Fibroblast of skin of scalp (primary cell): ENCODE data around the gene NPC1L1.
A peak's percentile ranks its signal among the peaks of the same experiment; 100 is the strongest.
"Not testable (repeated sequence)": the region's sequence is repeated elsewhere in the genome, so short reads cannot be mapped to it uniquely, and the experiment has no call there.

Experiments used
- DNase-seq: peaks from one replicate; pipeline ENCODE4 v3.0.0-alpha.2; 2013

The NPC1L1 gene

DNA sequence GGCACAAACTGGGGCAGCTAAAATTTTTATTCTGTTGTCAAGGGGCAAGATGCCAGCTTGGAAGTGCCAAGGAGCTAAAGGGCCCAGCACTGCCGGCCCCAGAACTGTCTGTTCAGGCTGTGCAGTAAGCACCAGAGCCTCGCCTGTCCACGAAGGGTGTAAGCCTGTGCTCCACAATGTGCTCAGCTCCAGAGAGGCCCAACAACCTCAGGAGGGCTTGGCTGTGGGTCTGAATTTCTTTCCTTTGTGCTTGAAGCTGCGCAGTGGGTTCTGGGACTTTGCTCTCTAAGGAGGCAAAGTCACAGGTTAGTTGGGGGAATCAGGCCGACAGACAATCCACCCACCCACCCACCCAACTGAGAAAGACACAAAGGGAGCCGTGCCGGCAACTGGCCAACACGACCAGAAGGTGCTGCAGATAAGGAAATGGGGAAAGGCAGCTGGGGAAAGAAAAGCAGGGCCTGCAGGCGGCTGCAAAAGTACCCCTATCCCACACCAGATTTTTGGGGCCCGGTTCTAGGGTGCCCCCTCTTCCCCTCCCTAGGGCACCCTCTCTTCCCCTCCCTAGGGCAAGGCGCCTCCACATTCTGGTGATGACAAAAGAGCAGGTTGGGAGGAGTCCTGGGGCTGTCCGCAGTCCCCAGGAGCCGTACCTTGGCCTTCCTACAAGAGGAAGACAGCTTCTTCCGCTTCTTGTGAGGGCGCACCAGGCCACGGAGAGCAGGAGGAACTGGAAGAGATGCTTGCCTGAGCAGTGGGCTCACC lies 24.8 kb upstream of the NPC1L1 start:
- no peak for DNase-seq

DNA sequence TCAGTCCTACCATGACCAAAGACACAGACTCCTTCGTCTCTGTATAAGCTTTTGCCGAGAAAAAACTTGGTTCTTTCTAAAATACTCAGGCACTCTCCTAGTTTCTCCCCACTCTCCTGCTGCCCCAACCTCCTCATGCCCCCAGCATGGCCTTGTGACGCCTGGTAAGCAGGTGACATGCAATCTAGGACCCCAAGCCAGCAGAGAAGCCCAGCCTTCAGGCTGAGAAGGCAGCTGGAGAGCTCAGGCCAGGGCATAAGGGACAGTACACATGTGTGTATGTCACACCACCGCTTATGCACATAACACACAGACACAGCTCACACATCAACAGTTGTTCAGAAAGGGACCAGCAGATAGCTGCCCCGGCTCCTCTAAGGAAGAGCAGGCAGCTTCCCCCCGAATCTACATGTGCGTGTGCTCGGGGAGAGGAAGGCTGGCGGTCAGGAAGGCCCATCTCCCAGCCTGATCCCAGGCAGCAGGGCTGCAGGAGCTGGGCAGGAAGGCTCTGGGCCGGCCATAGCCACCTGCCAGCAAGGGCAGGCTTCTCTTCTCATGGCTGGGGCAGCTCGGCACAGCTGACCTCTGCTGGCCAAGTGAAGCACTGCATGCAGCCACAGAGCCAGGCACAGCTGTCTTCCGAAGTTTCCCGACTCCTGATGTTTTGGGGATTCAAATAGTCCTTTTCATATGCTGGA lies 24.1 kb upstream of the NPC1L1 start:
- peak; percentile 49 for DNase-seq

- DNase-seq = no peak
Observed at GRCh38 chr7:44564606-44565005, 23.5 kb upstream of the NPC1L1 start.

DNA sequence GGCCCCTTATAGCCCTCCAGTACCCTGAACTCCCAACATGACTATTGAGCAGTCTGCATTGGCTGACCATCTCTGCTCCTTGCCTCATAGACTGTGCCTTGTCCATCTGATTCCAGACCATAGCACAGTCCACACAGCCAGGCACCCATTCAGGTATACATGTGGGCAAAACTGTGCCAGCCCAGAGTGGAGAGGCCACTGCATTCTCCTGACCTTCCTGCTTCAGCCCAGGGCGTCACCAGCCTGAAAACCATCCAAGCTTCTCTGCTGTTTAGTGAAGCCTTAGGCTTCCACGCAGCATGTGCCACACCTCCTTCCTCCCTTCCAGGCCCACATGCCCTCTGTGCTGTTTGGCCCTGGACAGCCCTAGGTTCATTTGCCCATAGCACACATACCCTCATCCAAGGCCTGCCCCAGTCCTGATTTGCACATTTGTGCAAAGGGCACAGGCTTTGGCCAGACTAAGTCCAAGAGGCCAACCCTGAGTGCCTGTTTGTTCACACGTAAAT lies 22.1 kb upstream of the NPC1L1 start:
- no peak for DNase-seq

DNA sequence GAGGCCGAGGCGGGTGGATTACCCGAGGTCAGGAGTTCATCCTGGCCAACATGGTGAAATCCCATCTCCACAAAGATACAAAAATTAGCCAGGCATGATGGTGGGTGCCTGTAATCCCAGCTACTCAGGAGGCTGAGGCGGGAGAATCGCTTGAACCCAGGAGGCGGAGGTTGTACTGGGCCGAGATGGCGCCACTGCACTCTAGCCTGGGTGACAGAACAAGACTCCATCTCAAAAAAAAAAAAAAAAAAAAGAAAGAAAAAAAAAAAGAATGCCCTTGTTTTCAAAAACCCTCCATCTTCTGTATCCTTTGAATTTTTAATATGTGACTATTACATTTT lies 21.5 kb upstream of the NPC1L1 start:
- DNase-seq = not testable (repeated sequence)

GRCh38 chr7:44561962-44562621 lies 21.0 kb upstream of the NPC1L1 start:
- DNase-seq = peak; percentile 37

DNA sequence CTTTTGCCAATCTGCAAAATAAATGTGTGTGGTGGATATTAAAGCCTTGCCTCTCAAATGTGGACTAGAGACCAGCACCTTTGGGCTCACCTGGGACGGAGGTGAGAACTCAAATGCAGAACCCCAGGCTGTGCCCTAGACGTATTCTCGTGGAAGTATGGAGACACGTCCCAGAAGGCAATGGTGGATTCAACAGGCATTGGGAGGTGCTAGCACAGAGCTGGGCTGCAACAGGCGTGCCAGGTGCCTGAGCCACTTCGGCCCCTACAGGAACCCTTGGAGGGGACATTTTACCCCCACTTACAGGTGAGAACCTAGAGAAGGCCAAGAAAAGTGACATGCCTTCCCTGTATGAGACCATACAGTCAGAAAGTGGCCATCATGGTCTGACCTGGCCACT lies 20.4 kb upstream of the NPC1L1 start:
- DNase-seq = no peak

DNA sequence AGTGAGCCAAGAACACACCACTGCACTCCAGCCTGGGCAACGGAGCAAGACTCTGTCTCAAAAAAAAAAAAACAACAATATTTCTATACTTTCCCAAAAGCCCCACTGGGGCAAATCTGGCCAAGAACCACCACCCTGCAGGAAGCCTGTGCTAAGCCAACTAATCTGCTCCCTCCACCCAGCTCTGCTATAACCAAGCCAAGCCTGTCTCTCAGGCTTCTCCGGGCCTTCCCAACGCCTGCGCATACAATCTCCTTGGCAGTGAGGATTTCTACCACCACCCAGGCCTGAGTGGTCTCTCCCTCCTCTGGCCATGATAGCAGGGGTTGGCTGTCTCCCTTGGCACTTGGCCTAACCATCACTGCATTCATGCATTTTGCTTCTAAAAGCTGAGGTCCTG lies 18.4 kb upstream of the NPC1L1 start:
- DNase-seq = no peak

GRCh38 chr7:44557485-44557884 lies 16.4 kb upstream of the NPC1L1 start:
- DNase-seq = no peak

GRCh38 chr7:44555350-44555749 lies 14.2 kb upstream of the NPC1L1 start:
- DNase-seq = no peak

DNA sequence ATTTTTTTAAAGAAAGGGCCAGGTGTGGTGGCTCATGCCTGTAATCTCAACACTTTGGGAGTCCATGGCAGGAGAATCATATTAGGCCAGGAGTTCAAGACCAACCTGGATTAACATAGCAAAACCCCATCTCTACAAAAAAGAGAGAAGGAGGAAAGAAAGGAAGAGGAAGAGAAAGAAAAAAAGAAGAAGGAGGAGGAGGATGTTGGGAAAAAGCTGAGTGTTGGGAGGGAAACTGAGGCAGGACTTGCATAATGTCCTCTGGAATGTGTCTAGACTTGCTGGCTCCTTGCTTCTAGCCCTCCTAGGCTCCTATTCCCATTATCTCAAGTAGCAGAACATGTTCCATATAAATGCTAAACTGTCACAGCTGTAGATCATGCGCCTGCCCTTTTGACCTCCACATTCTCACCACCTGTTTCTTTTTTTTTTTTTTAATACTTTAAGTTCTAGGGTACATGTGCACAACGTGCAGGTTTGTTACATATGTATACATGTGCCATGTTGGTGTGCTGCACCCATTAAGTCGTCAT lies 11.4 kb upstream of the NPC1L1 start:
- DNase-seq = not testable (repeated sequence)

DNA sequence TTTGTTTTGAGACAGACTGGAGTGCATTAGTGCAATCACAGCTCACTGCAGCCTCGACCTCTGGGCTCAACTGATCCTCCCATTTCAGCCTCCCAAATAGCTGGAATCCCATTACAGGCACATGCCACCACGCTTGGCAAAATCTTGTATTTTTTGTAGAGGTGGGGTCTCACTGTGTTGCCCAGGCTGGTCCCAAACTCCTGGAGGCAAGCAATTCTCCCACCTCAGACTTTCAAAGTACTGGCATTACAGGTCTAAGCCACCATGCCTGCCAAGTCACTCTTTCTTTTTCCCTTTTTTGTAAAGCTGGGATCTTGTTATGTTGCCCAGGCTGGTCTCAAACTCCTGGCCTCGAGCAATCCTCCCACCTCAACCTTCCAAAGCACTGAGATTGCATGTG lies 8.3 kb upstream of the NPC1L1 start:
- DNase-seq = no peak

DNA sequence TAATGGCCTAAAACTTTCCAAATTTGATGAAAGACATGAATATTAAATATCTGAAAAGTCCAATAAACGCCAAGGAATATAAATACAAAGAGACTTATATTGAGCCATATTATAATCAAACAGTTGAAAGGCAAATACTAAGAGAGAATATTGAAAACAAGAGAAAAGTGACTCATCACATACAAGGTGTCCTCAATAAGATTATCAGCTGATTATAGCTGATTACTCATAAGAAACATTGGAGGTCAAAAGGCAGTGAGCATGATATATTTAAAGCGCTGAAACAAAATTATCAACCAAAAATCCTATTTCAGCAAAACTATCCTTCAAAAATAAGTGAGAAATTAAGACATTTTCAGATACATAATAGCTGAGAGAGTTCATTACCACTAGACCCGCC lies 7.8 kb upstream of the NPC1L1 start:
- DNase-seq = no peak

- peak; percentile 50 for DNase-seq
Observed at GRCh38 chr7:44547536-44548231, 6.6 kb upstream of the NPC1L1 start.

DNA sequence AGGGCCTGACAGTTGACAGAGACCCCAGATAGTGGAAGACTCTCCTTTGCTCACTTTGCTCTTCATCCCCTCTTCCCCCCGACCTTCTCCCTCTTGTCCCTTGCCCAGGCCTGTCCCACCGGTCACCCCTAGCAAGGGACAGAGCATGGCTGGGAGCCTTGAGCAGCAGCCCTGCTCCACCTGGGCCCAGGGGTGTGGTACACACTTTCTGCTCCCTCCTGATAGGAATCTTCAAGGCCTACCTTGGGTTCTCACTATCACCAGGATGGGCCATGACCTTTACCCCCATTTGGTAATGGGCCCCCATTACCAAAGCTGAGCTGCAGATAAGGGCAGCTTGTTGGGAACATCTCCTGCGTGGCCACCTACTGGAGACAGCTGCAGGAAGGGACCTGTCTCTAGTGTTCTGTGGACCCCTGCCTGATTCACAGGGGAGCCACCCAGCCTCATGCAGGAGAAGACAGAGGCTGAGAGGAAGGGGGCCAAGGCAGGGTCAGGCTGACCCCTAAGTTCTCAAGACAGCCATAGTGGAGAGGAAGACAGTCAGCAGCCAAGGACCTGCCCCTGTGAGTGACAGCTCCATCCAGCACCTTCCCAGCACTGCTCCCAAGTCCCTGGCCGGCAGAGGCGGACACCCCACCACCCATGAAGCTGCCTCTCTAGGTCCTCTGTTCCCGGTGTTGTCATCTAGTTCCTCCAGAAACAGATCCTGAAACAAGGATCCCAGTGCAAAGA lies 913 bp upstream of the NPC1L1 start:
- DNase-seq = no peak

DNA sequence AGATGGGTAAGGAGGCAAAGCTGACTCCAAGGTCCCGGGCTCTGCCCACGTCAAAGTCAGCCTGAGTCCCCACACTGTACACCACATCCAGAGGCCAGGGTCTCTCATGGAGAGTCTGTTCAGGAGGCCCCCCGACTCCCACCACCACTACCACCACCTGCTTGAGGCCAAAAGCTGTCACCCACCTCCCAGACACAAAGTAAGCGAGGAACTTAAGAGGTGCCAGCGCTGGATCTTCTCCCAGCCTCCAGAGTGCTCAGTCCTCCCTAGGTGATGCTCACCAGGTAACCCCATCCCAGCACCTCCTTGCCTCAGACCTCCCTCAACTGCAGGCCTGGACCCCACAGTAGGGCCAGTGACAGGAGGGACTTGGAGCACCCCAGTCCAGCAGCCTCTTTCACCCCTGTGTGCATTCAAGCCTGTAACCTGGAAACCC lies 520 bp downstream of the NPC1L1 start:
- DNase-seq = no peak

GRCh38 chr7:44539669-44540506 lies 1.2 kb downstream of the NPC1L1 start:
- DNase-seq = no peak

DNA sequence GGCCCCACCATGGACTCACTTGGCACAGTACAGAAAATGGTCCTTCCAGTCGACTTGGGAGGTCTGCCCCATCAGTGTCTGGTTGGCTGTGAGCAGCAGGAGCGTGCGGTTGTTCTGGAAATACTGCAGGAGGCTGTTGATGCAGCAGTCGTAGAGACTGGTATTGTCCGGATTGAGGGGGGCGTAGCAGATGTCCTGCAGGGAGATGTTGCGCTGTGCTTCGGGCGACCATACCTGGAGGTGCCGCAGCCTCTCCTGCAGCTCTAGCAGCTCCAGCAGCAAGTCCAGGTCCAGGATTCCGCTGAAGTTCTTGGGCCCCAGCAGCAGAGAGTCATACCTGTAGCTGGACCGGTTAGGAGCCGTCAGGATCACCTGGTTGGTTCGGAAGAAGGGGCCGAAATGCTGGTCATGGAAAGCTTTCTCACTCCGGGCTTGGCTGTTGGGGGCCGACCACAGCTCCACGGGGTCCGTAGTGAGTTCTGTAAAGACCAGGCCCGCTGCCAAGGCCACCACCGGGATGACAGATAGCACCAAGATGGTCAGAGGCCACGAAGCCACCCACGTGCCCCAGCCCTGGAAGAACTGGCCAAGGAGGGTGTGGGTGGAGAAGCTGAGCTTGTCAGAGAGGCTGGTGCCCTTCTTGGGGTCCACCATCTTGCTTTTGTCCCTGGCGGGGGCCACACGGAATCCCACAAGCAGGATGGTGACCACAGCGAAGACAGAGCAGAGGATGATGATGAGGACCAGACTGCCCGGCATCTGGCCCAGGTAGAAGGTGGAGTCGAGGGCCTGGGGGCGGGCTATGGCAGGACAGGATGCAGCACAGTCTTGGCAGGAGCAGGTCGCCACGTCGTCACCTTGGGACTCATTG lies 2.1 kb downstream of the NPC1L1 start:
- DNase-seq = no peak

DNA sequence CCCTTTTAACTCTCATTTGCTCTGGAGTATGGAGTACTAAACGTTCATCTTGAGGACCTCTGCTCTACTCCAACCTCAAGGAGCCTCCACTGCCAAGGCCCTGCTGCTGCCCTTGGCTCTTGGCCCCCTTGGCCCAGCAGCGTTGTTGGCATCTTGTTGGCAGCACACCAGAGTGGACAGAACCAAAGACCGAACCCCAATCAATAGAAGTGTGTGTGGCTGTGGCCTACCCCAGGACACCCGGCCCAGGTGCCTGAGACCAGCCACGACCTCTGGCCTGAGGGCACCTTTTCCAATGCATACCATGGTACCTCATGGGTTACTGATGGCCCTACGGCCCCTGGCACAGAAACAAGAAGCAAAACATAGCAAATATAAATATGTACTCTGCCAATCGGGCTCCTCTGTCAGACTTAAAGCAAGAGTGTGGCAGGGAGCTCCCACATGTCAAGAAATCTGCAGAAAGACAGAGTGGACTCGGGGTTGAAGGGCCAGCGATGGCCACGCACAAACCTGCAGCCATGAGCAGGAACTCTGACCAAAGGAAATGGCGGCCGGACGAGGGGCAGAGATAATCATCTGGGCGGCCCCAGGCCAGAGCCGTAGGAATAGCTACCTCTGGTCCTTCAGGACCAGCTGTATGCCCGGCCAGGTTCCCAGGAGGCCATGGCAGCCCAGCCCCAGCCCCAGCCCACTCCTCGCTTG lies 2.9 kb downstream of the NPC1L1 start:
- no peak for DNase-seq
